ENCODE results near the gene ZC3H10.

- TF ChIP-seq EZH2 (IDR thresholded peaks at IDR 0.05; ENCODE audit: borderline replicate concordance, low read depth, low read length, severe bottlenecking), result no peak
- TF ChIP-seq GATA2 (IDR thresholded peaks at IDR 0.05; ENCODE audit: insufficient read depth, insufficient read length, low read depth, low read length), result no peak
- no peak for TF ChIP-seq MAX (IDR thresholded peaks at IDR 0.05; ENCODE audit: insufficient read depth, insufficient read length)
- no peak for TF ChIP-seq POLR2A (IDR thresholded peaks at IDR 0.05; ENCODE audit: low read depth, low read length)
- TF ChIP-seq CTCF (IDR thresholded peaks at IDR 0.05; ENCODE audit: extremely low read depth in 1 of 2, insufficient read depth in 1 of 2, low read depth in 1 of 2, low read length in 2 of 2), result no peak
Observed at GRCh38 chr12:56110571-56110970, 7.5 kb upstream of the ZC3H10 start.

Data from endothelial cell of umbilical vein (primary cell).